HCT116 (cell line): Measurements from ENCODE around the gene DDX23.

ENCODE experiments used
- CTCF ChIP-seq, 3 experiments: fragments of 200-600 bp in 1 of 3; sonication (generic) in 1 of 3; IDR thresholded peaks in 2 of 3; conservative IDR thresholded peaks in 1 of 3; 2 replicates each; pipeline ENCODE4 v1.5.1; 2012 to 2017; ENCODE audit warnings: low read depth in 2 of 3, low read length in 2 of 3, antibody characterized with exemption in 1 of 3, borderline replicate concordance in 1 of 3, control low read depth in 1 of 3, mild to moderate bottlenecking in 1 of 3, mixed read lengths in 1 of 3, mixed run types in 1 of 3, moderate library complexity in 1 of 3; ENCODE audit not compliant: insufficient read depth in 1 of 3
- ELF1 ChIP-seq: IDR thresholded peaks from 2 replicates; pipeline ENCODE4 v1.6.1; 2012; ENCODE audit warnings: low read depth, borderline replicate concordance
- EZH2 ChIP-seq: fragments of 200-600 bp; sonication (generic); IDR thresholded peaks from 2 replicates; pipeline ENCODE4 v1.6.1; 2017; ENCODE audit warnings: antibody characterized with exemption, mixed run types
- EZH2phosphoT487 ChIP-seq: fragments of 200-600 bp; IDR thresholded peaks from 2 replicates; pipeline ENCODE4 v1.6.1; 2018; ENCODE audit warnings: antibody characterized with exemption, borderline replicate concordance
- JUND ChIP-seq: IDR thresholded peaks from 2 replicates; pipeline ENCODE4 v1.6.1; 2012
- POLR2A ChIP-seq: IDR thresholded peaks from 2 replicates; pipeline ENCODE4 v1.7.0; 2011; ENCODE audit warnings: borderline replicate concordance; ENCODE audit not compliant: insufficient read depth, insufficient read length; ENCODE audit errors: extremely low read depth
- ZBTB33 ChIP-seq: IDR thresholded peaks from 2 replicates; pipeline ENCODE4 v1.6.1; 2011; ENCODE audit warnings: mild to moderate bottlenecking, low read length, moderate library complexity; ENCODE audit not compliant: insufficient replicate concordance; ENCODE audit errors: extremely low read depth

- TF ChIP-seq CTCF (IDR thresholded peaks at IDR 0.05 in 2 of 3, conservative IDR thresholded peaks at IDR 0.05 in 1 of 3; ENCODE audit: borderline replicate concordance in 1 of 3, insufficient read depth in 1 of 3, low read depth in 2 of 3, low read length in 2 of 3) (no peak), EZH2 (no peak), POLR2A (no peak), ELF1 (no peak), ZBTB33 (no peak), JUND (no peak), EZH2phosphoT487 (no peak)
These were observed 68.5 kb downstream of the DDX23 start for GRCh38 chr12:48783432-48783831.
